Measurements from ENCODE around the gene STAMBP. TPM values are rescaled to one million over a fixed set of nuclear protein-coding genes. Genes with fewer than 3 reads are reported as not detected.
A peak's percentile ranks its signal among the peaks of the same experiment; 100 is the strongest.

Gene STAMBP
- total RNA-seq, 2 experiments from 2014 or later = 80.5 to 80.7 TPM

GRCh38 chr2:73822991-73823390 lies 5.8 kb upstream of the STAMBP start:
- CTCF ChIA-PET = interaction anchor here (0.6 to 5.3 kb wide), 11 partner anchors 17 to 512 kb away, joined by 3 to 66 read pairs (median 5); partner anchors contain the start of genes BOLA3 and DUSP11
- no peaks in the 10 kb centered on the region for H3K36me3 Mint-ChIP-seq (ENCODE audit: low read depth)
- intact Hi-C loops (cut with micrococcal nuclease) = loop anchor here (1.0 to 10.0 kb wide), 4 partner anchors 8 to 712 kb away; no protein-coding TSS in a partner anchor

DNA sequence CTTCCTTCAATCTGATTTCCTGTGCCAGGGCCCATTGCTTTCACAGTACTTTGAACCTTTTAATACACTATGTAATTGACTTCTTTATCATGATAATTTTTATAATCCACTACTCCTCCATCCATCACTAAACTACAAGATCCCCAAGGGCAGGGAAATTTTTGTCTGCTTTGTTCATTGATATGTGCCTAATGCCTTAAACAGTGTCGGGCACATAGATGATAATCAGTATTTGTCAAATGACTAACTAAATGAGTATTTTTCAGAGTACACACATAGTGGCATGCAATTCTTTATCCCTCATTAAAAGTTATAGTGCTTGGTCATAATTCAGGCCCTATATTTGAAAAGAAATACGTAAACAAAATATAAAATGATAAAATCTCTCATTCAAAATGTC lies 5.3 kb upstream of the STAMBP start:
- no peaks in the 10 kb centered on the region for H3K9me3 Mint-ChIP-seq
- no peak overlapping the region for H3K4me3 Mint-ChIP-seq
- H3K36me3 Mint-ChIP-seq (ENCODE audit: low read depth) = no peaks in the 10 kb centered on the region
- CTCF ChIA-PET = interaction anchor here (0.7 to 5.3 kb wide), 30 partner anchors 8 to 512 kb away, joined by 3 to 66 read pairs (median 4); partner anchors contain the start of genes BOLA3 and MOB1A
- H3K4me1 Mint-ChIP-seq (ENCODE audit: low read depth) = peaks cover 37% of the 10 kb centered on the region
- no peak overlapping the region for H3K27ac Mint-ChIP-seq
- H3K27me3 Mint-ChIP-seq (ENCODE audit: low read depth) = no peaks in the 10 kb centered on the region
- intact Hi-C loops (cut with micrococcal nuclease) = loop anchor here (10.0 kb wide), 3 partner anchors 281 to 711 kb away; no protein-coding TSS in a partner anchor
- no peak for DNase-seq

More at GRCh38 chr2:73822991-73823390, 5.8 kb upstream of the STAMBP start:
- Mint-ChIP-seq H3K27me3 (ENCODE audit: low read depth) (no peaks in the 10 kb centered on the region), H3K4me3 (no peak overlapping the region), H3K27ac (peak overlapping the region; percentile 74), H3K9me3 (no peaks in the 10 kb centered on the region), H3K4me1 (ENCODE audit: low read depth) (peaks cover 37% of the 10 kb centered on the region)
- no peak for DNase-seq

- Mint-ChIP-seq H3K27me3 (ENCODE audit: low read depth) (no peaks in the 10 kb centered on the region), H3K9me3 (no peaks in the 10 kb centered on the region), H3K4me1 (ENCODE audit: low read depth) (peaks cover 40% of the 10 kb centered on the region), H3K36me3 (ENCODE audit: low read depth) (peaks cover 2% of the 10 kb centered on the region), H3K4me3 (no peak overlapping the region), H3K27ac (no peak overlapping the region)
- intact Hi-C loops (cut with micrococcal nuclease) = loop anchor here (1.0 to 10.0 kb wide), 7 partner anchors 84 to 711 kb away; partner anchors contain the start of gene BOLA3
- peak; percentile 51 for DNase-seq
- CTCF ChIA-PET = interaction anchor here (0.6 to 5.3 kb wide), 43 partner anchors 9 to 515 kb away, joined by 3 to 66 read pairs (median 3); partner anchors contain the start of genes BOLA3 and MOB1A
These were observed 4.7 kb upstream of the STAMBP start for GRCh38 chr2:73823916-73824523.

GRCh38 chr2:73825408-73825807 lies 3.4 kb upstream of the STAMBP start:
- Mint-ChIP-seq H3K27me3 (ENCODE audit: low read depth) (no peaks in the 10 kb centered on the region), H3K4me1 (ENCODE audit: low read depth) (peaks cover 50% of the 10 kb centered on the region), H3K36me3 (ENCODE audit: low read depth) (peaks cover 2% of the 10 kb centered on the region), H3K9me3 (no peaks in the 10 kb centered on the region), H3K4me3 (no peak overlapping the region), H3K27ac (no peak overlapping the region)
- intact Hi-C loops (cut with micrococcal nuclease) = loop anchor here (10.0 kb wide), 3 partner anchors 279 to 709 kb away; no protein-coding TSS in a partner anchor
- CTCF ChIA-PET = interaction anchor here (0.7 to 5.3 kb wide), 10 partner anchors 13 to 510 kb away, joined by 3 to 66 read pairs (median 4); partner anchors contain the start of gene BOLA3
- no peak for DNase-seq

- peaks cover 6% of the 10 kb centered on the region for H3K36me3 Mint-ChIP-seq (ENCODE audit: low read depth)
- intact Hi-C loops (cut with micrococcal nuclease) = loop anchor here (1.0 to 10.0 kb wide), 4 partner anchors 160 to 708 kb away; no protein-coding TSS in a partner anchor
- CTCF ChIA-PET = interaction anchor here (0.6 to 3.5 kb wide), 31 partner anchors 13 to 508 kb away, joined by 3 to 32 read pairs (median 4); partner anchors contain the start of genes BOLA3 and MOB1A
- H3K27me3 Mint-ChIP-seq (ENCODE audit: low read depth) = no peaks in the 10 kb centered on the region
- H3K4me3 Mint-ChIP-seq = no peak overlapping the region
- H3K4me1 Mint-ChIP-seq (ENCODE audit: low read depth) = peaks cover 49% of the 10 kb centered on the region
- H3K27ac Mint-ChIP-seq = peak overlapping the region; percentile 60
- H3K9me3 Mint-ChIP-seq = no peaks in the 10 kb centered on the region
- DNase-seq = no peak
These were observed 1.7 kb upstream of the STAMBP start for GRCh38 chr2:73827018-73827417.

DNA sequence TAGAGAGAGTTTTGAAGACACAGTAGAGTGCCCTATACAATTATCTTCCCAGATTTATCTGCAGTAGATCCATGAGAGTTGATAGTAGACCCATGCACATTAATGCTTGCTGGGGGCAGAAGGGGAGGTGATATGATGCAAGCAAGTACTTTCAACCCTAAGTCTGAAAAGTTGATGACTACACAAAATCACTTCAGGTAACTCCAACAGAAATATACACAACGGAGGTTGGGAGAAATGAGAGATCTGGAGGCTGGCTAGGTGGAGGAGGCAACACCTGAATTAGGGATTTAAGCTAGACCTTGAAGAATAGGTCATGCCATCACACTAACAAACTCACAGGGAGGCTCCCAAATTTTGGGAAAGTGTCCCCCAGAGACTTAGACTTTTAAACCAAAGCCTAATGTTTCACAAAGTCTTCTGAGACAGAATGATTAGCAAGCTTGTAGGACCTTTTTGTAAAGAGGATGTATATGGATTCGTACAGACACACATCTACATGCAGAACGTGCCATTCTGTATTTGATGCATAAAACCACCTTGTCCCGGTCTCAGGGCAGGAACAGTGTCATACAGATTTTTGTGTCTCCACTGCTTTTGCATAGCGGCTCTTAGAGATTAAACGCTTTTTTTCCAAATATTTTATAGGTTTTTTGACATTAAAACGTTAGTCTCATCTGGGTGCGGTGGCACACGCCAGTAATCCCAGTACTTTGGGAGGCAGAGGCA lies 937 bp upstream of the STAMBP start:
- CTCF ChIA-PET = interaction anchor here (0.5 to 3.5 kb wide), 39 partner anchors 12 to 507 kb away, joined by 3 to 32 read pairs (median 4); partner anchors contain the start of genes BOLA3 and MOB1A
- Mint-ChIP-seq H3K36me3 (ENCODE audit: low read depth) (peaks cover 13% of the 10 kb centered on the region), H3K9me3 (no peaks in the 10 kb centered on the region), H3K27ac (peak overlapping the region; percentile 94), H3K27me3 (ENCODE audit: low read depth) (no peaks in the 10 kb centered on the region), H3K4me3 (peak overlapping the region; percentile 94), H3K4me1 (ENCODE audit: low read depth) (peaks cover 49% of the 10 kb centered on the region)
- intact Hi-C loops (cut with micrococcal nuclease) = loop anchor here (1.0 to 10.0 kb wide), 9 partner anchors 48 to 707 kb away; partner anchors contain the start of genes DUSP11, MTHFD2, TPRKB and WBP1
- no peak for DNase-seq

DNA sequence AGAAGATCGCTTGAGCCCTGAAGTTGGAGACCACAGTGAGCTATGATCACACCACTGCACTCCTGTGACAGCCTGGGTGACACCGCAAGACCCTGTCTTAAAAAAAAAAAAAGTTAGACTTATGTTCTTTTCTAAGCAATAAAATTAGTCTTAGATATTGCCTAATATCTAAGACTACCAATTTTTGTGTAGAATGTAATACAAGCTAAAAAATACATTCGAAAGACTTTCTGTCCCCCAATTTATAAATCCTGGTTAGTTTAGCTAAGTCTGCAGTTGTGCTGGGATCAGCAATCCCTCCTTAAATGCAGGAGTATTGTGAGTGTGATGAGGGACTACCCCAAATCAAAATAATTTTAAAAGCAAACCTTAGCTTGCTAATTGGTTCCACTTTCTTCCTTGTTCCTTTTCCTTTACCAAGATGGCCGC lies 358 bp upstream of the STAMBP start:
- no peaks in the 10 kb centered on the region for H3K9me3 Mint-ChIP-seq
- peak overlapping the region; percentile 94 for H3K27ac Mint-ChIP-seq
- H3K27me3 Mint-ChIP-seq (ENCODE audit: low read depth) = no peaks in the 10 kb centered on the region
- intact Hi-C loops (cut with micrococcal nuclease) = loop anchor here (1.0 to 10.0 kb wide), 8 partner anchors 48 to 706 kb away; partner anchors contain the start of genes DUSP11, MTHFD2, TPRKB and WBP1
- DNase-seq = no peak
- H3K4me3 Mint-ChIP-seq = peak overlapping the region; percentile 94
- CTCF ChIA-PET = interaction anchor here (0.5 to 3.5 kb wide), 21 partner anchors 12 to 507 kb away, joined by 3 to 32 read pairs (median 4); partner anchors contain the start of genes BOLA3 and MOB1A
- H3K4me1 Mint-ChIP-seq (ENCODE audit: low read depth) = peaks cover 44% of the 10 kb centered on the region
- peaks cover 14% of the 10 kb centered on the region for H3K36me3 Mint-ChIP-seq (ENCODE audit: low read depth)

- Mint-ChIP-seq H3K4me3 (peak overlapping the region; percentile 94), H3K27ac (peak overlapping the region; percentile 94), H3K9me3 (no peaks in the 10 kb centered on the region), H3K4me1 (ENCODE audit: low read depth) (peaks cover 46% of the 10 kb centered on the region), H3K36me3 (ENCODE audit: low read depth) (peaks cover 28% of the 10 kb centered on the region), H3K27me3 (ENCODE audit: low read depth) (no peaks in the 10 kb centered on the region)
- CTCF ChIA-PET = interaction anchor here (0.6 kb wide), 2 partner anchors 24 to 50 kb away, joined by 3 read pairs; no protein-coding TSS in a partner anchor
- intact Hi-C loops (cut with micrococcal nuclease) = loop anchor here (1.0 to 2.0 kb wide), 6 partner anchors 9 to 108 kb away; partner anchors contain the start of gene DGUOK
- DNase-seq = peak; percentile 57
These were observed 2.2 kb downstream of the STAMBP start for GRCh38 chr2:73830871-73831401.

DNA sequence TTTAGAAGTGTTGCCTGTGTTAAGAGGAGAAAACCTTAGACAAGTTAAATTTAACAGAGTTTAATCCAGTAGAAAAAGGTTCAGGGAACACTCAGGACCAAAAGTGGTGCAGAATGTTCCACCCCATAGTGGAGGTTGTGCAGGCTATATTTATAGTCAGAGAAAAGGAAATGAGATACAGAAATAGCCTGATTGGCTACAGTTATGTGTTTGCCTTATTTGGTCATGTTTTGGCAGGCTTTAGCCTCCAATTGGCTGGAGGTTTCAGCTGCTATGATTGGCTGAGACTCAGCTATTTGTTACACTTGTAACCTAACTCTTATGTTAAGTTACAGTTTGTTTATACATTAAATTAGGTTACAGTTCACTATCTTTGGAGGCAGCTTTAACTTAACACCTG lies 4.2 kb downstream of the STAMBP start:
- CTCF ChIA-PET = interaction anchor here (0.9 kb wide), 1 partner anchor 9 kb away, joined by 3 read pairs; no protein-coding TSS in a partner anchor
- H3K4me1 Mint-ChIP-seq (ENCODE audit: low read depth) = peaks cover 46% of the 10 kb centered on the region
- H3K4me3 Mint-ChIP-seq = no peak overlapping the region
- DNase-seq = no peak
- no peaks in the 10 kb centered on the region for H3K27me3 Mint-ChIP-seq (ENCODE audit: low read depth)
- peak overlapping the region; percentile 2 for H3K27ac Mint-ChIP-seq
- H3K9me3 Mint-ChIP-seq = no peaks in the 10 kb centered on the region
- intact Hi-C loops (cut with micrococcal nuclease) = no loop called here
- H3K36me3 Mint-ChIP-seq (ENCODE audit: low read depth) = peaks cover 34% of the 10 kb centered on the region

DNA sequence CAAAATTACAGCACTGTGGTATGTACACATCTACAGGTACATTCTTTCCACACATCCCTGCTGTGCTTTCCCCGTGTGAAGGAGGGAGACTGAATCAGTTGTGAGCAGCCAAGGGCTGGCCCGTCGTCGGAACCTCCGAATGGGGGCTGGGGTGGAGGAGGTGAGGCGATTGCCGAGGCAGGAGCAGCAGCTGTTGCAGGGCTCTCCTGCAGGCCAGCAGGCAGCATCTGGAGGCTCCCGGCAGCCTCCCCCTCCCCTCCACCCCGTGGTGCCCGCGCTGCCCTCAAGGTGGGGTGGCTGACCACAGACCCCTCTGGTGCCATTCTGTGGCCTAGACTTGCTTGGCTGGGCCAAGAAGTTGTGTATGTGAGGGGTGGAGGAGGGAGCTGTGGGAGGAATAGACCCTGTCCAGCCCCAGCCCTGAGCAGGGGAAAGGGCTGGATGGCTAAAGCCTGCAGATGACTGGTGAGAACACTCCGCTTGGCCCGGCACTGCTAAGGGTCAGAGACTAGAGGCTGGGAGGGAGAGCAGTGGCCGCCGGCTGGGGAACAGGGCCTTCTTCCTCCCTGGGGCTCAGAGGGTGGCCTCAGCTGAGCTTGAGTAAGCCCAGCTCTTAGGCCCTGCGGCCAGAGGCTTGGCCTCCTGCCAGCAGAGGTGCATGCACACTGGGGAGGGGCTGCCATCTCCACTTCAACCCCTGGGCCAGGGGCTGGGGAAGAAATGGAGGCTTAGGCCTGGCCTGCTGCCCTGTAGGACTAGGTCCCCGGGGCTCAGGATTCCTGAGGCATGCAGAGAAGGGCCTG lies 7.6 kb downstream of the STAMBP start:
- Mint-ChIP-seq H3K27ac (no peak overlapping the region), H3K4me3 (no peak overlapping the region), H3K36me3 (ENCODE audit: low read depth) (peaks cover 38% of the 10 kb centered on the region), H3K9me3 (no peaks in the 10 kb centered on the region), H3K4me1 (ENCODE audit: low read depth) (peaks cover 31% of the 10 kb centered on the region), H3K27me3 (ENCODE audit: low read depth) (no peaks in the 10 kb centered on the region)
- CTCF ChIA-PET = no interaction called here
- intact Hi-C loops (cut with micrococcal nuclease) = no loop called here
- DNase-seq = no peak
